Cardiac muscle cell (in vitro differentiated cells and primary cell): ENCODE measurements around the gene TTC28. TPM values are rescaled to one million over a fixed set of nuclear protein-coding genes. Genes with fewer than 3 reads are reported as not detected.

ENCODE experiments used
- DNase-seq, 2 donors: peaks; one replicate each; pipeline versions ENCODE4 v3.0.0 to v3.0.0-alpha.2; 2010 to 2017; ENCODE audit warnings: low read depth in 1 of 2, low spot score in 1 of 2
- H3K27ac ChIP-seq: fragments of 200-600 bp; sonication (generic); 2 replicates; pipeline ENCODE4 v1.5.1; 2016
- H3K27me3 ChIP-seq: fragments of 200-600 bp; sonication (generic); 2 replicates; pipeline ENCODE4 v1.6.0; 2016; ENCODE audit warnings: control low read depth
- H3K36me3 ChIP-seq: fragments of 200-600 bp; sonication (generic); 2 replicates; pipeline ENCODE4 v1.5.1; 2016; ENCODE audit warnings: control low read depth
- H3K4me1 ChIP-seq: fragments of 200-600 bp; sonication (generic); 2 replicates; pipeline ENCODE4 v1.8.1; 2017; ENCODE audit warnings: low read depth, mild to moderate bottlenecking, mixed run types
- H3K4me3 ChIP-seq: fragments of 200-600 bp; sonication (generic); 2 replicates; pipeline ENCODE4 v1.5.1; 2016; ENCODE audit warnings: mild to moderate bottlenecking
- H3K9me3 ChIP-seq: fragments of 200-600 bp; sonication (generic); 2 replicates; pipeline ENCODE4 v1.5.1; 2017; ENCODE audit warnings: low read depth, mild to moderate bottlenecking, control low read depth
- polyA plus RNA-seq: library from polyadenylated mRNA; unstranded; fragments of >200 nt; fragmentation: Nextera tagmentation; extraction: Ambion mirVana; gene quantifications from 2 replicates; pipeline ENCODE4 v1.2.1, GENCODE V29; 2016
- total RNA-seq: library from RNA; depleted of rRNA; stranded (reverse); fragments of >200 nt; gene quantifications from 2 replicates; pipeline ENCODE4 v1.2.3, GENCODE V29; 2016
- TF ChIP-seq, protein P1 (sequence below): IDR thresholded peaks from 2 replicates; pipeline ENCODE4 v1.5.1; 2012; ENCODE audit warnings: low read depth, mild to moderate bottlenecking, low read length

TTC28 gene
- total and polyA plus RNA-seq, 2 experiments from 2014 or later = 27.3 to 109 TPM

DNA sequence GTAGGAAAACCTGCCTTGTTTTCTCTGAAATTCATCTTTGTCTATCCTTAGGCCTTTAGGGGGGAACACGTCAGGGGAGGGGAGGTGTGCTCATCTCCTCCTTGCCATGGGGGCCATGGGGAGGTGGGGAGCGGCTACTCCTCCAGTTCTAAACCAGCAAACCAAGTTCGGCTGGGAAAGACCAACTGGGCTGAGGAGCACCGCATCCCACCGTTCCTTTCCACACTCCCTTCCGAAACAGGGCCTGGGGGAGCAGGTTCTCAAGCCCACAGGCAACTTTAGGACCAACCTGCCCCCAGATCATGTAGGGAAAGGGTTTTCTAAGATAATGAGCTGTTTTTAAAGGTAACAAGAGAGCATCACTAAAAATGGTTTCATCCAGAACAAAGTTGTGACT, 683.1 kb downstream of the TTC28 start:
- DNase-seq = no peak
- H3K4me1 ChIP-seq = peaks cover 18% of the 10 kb centered on the region
- TF ChIP-seq, protein P1, sequence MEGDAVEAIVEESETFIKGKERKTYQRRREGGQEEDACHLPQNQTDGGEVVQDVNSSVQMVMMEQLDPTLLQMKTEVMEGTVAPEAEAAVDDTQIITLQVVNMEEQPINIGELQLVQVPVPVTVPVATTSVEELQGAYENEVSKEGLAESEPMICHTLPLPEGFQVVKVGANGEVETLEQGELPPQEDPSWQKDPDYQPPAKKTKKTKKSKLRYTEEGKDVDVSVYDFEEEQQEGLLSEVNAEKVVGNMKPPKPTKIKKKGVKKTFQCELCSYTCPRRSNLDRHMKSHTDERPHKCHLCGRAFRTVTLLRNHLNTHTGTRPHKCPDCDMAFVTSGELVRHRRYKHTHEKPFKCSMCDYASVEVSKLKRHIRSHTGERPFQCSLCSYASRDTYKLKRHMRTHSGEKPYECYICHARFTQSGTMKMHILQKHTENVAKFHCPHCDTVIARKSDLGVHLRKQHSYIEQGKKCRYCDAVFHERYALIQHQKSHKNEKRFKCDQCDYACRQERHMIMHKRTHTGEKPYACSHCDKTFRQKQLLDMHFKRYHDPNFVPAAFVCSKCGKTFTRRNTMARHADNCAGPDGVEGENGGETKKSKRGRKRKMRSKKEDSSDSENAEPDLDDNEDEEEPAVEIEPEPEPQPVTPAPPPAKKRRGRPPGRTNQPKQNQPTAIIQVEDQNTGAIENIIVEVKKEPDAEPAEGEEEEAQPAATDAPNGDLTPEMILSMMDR = no peak
- no peak overlapping the region for H3K27ac ChIP-seq
- no peaks in the 10 kb centered on the region for H3K36me3 ChIP-seq
- no peak overlapping the region for H3K4me3 ChIP-seq
- no peaks in the 10 kb centered on the region for H3K9me3 ChIP-seq
- H3K27me3 ChIP-seq = no peaks in the 10 kb centered on the region

DNA sequence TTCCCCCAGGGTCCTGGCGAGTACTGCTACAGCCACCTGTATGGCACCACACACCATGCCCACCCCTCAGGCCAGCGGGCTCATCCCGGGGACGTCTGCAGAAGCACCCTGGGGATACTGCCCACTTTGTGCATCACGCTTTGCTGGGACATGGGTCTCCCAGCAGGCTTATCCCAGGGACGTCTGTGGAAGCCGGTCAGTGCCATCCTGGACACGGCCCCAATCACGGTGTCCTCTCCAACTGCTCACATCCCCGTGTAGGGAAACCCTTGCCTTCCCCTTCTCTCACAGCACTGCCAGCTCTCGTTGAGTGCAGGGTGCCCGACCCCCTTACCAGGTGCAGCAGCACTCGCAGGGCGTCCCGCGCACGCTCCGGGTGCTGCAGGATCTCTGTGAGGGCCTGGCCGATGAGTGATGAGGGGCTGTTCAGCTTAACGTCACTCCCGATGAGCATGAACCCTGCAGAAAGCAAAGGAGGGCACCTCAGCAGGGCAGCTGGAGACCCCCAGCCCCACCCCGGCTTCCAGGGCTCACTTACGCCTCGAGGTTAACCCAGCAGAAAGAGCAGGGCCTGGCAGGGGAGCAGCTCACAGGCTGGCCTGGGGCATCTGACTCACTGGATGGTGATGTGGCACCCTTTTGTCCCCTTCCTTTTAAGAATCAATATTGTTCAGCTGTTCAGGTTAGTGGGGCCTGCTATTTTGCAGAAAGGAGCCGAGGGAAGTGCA, 683.7 kb downstream of the TTC28 start:
- no peaks in the 10 kb centered on the region for H3K27me3 ChIP-seq
- H3K4me3 ChIP-seq = no peak overlapping the region
- H3K36me3 ChIP-seq = no peaks in the 10 kb centered on the region
- DNase-seq = no peak
- peaks cover 21% of the 10 kb centered on the region for H3K4me1 ChIP-seq
- H3K9me3 ChIP-seq = no peaks in the 10 kb centered on the region
- TF ChIP-seq, protein P1 = no peak
- no peak overlapping the region for H3K27ac ChIP-seq

DNA sequence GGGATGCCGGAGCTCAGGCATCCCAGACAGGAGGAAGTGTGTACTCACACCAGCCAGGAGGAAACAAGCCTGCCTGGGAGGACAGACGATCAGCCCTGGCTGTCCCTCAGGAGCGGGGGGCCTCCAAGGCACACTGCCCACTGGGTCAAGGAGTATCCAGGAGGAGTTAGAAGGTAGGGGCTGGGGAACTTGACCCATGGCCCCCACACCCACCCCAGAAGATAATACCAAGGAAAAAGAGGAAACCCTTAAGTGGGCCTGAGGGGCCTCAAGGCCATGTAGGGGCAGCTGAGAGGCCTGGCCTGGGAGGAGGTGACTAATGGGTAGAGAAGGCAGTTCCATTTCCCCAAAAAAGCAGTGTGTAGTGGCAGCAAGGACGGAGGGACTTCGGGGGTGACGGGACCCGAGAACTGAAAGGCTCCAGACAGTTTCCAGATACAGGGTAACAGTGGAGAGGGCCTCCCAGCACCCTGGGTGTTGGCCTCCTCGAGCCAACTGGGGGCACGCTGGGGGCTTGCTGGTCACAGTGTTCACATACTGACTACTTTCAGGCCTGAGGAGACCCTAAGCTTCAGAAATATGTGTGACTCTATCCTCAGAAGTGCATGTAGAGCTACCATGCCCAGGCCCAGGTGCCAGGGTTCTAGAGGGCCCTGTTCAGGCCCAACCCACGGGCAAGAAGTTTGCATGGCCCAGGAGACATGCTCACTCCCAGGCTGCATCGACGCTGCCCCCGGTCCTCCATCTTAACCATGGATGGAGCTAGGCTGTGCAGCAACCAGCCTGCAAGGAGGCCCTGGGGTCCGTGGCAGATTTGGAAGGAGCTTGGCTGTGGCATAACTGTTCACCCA, 684.9 kb downstream of the TTC28 start:
- Histone ChIP-seq H3K27ac (peak overlapping the region; percentile 51), H3K27me3 (no peaks in the 10 kb centered on the region), H3K4me3 (no peak overlapping the region), H3K9me3 (no peaks in the 10 kb centered on the region), H3K4me1 (peaks cover 19% of the 10 kb centered on the region), H3K36me3 (no peaks in the 10 kb centered on the region)
- TF ChIP-seq, protein P1 = no peak
- DNase-seq = no peak

DNA sequence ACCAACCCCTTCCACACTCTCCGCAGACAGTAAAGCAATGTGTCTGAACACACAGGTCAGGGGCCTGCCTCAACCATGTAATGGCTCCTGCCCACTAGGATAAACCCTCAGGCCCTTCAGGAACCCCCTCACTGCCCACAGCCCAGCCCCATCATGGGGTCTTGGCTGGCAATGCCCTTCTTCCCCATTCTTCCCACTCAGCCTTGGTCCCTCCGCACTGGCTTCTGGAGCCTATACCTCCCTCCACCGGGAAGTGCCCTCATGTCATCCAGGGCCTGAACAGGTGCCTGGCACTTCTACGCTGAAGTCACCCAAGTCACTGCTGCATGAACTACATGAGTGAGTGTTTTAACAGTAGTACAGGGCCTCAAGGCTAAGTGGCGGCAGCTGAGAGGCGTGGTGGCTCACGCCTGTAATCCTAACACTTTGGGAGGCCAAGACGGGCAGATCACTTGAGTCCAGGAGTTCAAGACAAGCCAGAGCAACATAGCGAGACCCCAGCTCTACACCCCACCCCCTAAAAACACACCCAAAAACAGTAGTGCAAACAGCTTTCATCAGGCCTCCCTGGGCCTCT, 685.8 kb downstream of the TTC28 start:
- TF ChIP-seq, protein P1 = no peak
- Histone ChIP-seq H3K27me3 (no peaks in the 10 kb centered on the region), H3K27ac (peak overlapping the region; percentile 51), H3K9me3 (no peaks in the 10 kb centered on the region), H3K4me3 (no peak overlapping the region), H3K36me3 (no peaks in the 10 kb centered on the region), H3K4me1 (peaks cover 19% of the 10 kb centered on the region)
- DNase-seq = no peak

DNA sequence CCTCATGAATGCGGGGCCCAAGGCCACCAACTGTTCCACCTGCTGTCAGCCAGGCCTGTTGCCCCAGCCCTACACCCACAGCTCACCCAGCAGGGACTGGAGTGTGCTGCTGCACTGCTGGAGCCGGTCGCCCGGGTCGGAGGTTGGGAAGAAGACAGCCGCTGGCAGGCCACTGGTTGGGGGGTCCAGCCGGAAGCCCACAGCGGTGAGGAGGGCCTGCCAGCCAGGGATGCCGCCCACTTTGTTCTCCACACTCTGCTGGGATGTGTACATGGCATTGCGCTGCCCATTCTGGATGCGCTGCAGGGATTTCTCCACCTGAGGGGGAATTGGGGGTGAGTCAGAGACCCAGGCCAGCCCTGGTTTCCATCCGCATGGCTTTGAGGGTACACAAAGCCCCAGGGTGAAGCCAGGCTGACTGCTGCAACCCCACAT, 686.4 kb downstream of the TTC28 start:
- TF ChIP-seq, protein P1 = no peak
- no peaks in the 10 kb centered on the region for H3K36me3 ChIP-seq
- H3K27ac ChIP-seq = no peak overlapping the region
- H3K4me1 ChIP-seq = peaks cover 19% of the 10 kb centered on the region
- H3K4me3 ChIP-seq = no peak overlapping the region
- no peaks in the 10 kb centered on the region for H3K27me3 ChIP-seq
- DNase-seq = no peak
- no peaks in the 10 kb centered on the region for H3K9me3 ChIP-seq
